ENCODE measurements around the gene COL4A3. TPM values are rescaled to one million over a fixed set of nuclear protein-coding genes. Genes with fewer than 3 reads are reported as not detected.

COL4A3 gene
- polyA plus RNA-seq, 1 donor from 2014 or later, result 0.10 TPM

DNA sequence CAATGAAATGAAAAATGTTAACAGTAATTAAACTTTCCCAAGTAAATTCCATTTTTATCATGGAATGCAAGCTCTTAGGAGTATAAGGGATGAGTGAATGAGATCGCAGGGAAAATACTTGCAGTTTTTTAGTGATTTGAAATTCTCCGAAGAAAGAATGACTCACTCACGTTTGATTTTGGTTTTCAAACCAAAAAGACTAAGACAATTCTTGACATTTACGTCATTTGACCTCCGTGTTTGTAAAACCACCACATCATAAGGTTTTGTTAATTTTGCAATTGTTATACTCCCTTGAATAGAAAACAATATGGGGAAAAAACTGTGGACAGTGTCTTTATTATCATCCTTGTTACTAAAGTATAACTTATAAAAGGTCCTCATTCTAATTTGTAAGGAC lies 29.8 kb upstream of the COL4A3 start:
- H2AFZ ChIP-seq (ENCODE audit: low read depth, low read length), result no peak overlapping the region
- no peak overlapping the region for H3K27ac ChIP-seq (ENCODE audit: low read length)
- no peaks in the 10 kb centered on the region for H3F3A ChIP-seq (ENCODE audit: insufficient read depth, low read length, poor library complexity, severe bottlenecking)
- H3K79me2 ChIP-seq (replicated peaks; ENCODE audit: insufficient read depth, low read length), result no peaks in the 10 kb centered on the region
- no peak overlapping the region for H3K4me3 ChIP-seq (ENCODE audit: low read length)
- TF ChIP-seq EZH2 (IDR thresholded peaks at IDR 0.05; ENCODE audit: borderline replicate concordance, insufficient read depth, low read length, poor library complexity, severe bottlenecking), result no peak
- TF ChIP-seq EP300 (conservative IDR thresholded peaks at IDR 0.05; ENCODE audit: poor library complexity, severe bottlenecking), result no peak
- TF ChIP-seq POLR2AphosphoS5 (IDR thresholded peaks at IDR 0.05), result no peak
- TF ChIP-seq, protein P1, sequence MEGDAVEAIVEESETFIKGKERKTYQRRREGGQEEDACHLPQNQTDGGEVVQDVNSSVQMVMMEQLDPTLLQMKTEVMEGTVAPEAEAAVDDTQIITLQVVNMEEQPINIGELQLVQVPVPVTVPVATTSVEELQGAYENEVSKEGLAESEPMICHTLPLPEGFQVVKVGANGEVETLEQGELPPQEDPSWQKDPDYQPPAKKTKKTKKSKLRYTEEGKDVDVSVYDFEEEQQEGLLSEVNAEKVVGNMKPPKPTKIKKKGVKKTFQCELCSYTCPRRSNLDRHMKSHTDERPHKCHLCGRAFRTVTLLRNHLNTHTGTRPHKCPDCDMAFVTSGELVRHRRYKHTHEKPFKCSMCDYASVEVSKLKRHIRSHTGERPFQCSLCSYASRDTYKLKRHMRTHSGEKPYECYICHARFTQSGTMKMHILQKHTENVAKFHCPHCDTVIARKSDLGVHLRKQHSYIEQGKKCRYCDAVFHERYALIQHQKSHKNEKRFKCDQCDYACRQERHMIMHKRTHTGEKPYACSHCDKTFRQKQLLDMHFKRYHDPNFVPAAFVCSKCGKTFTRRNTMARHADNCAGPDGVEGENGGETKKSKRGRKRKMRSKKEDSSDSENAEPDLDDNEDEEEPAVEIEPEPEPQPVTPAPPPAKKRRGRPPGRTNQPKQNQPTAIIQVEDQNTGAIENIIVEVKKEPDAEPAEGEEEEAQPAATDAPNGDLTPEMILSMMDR (IDR thresholded peaks at IDR 0.05; ENCODE audit: poor library complexity, severe bottlenecking), result no peak
- TF ChIP-seq SMC3 (conservative IDR thresholded peaks at IDR 0.05; ENCODE audit: poor library complexity), result no peak
- TF ChIP-seq TAF1 (IDR thresholded peaks at IDR 0.05; ENCODE audit: low read depth), result no peak
- no peak for TF ChIP-seq MXI1 (conservative IDR thresholded peaks at IDR 0.05; ENCODE audit: poor library complexity, severe bottlenecking)
- no peak overlapping the region for H3K9ac ChIP-seq (ENCODE audit: low read length)
- H3K4me2 ChIP-seq (ENCODE audit: low read length), result no peak overlapping the region
- no peaks in the 10 kb centered on the region for H3K27me3 ChIP-seq (ENCODE audit: insufficient read depth, low read depth, low read length)
- no peaks in the 10 kb centered on the region for H4K20me1 ChIP-seq (ENCODE audit: insufficient read depth)
- H3K9me2 ChIP-seq (ENCODE audit: insufficient read depth, low read length), result no peaks in the 10 kb centered on the region
- no peaks in the 10 kb centered on the region for H3K9me3 ChIP-seq (ENCODE audit: low read length)
- no peaks in the 10 kb centered on the region for H3K36me3 ChIP-seq (ENCODE audit: insufficient read depth, low read length)

DNA sequence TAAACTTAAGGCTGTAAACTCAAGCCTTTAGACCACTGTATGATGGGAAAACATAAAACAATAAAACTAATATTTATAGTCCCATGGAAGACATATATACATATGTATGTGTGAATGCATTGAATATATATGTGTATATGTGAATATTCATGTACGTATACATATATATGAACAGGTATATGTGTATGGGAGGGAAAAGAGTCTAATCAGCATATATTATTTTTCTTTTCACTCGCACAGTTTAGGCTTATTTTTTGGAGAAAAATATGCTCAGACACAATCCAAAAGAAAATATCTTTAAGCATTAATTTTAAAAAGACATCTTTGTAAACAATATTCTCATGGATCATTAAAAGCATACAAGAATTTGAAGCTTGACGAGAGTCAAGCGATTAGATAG lies 23.1 kb upstream of the COL4A3 start:
- Histone ChIP-seq H3K4me3 (ENCODE audit: low read length) (no peak overlapping the region), H3F3A (ENCODE audit: insufficient read depth, low read length, poor library complexity, severe bottlenecking) (no peaks in the 10 kb centered on the region), H3K79me2 (replicated peaks; ENCODE audit: insufficient read depth, low read length) (no peaks in the 10 kb centered on the region), H3K4me2 (ENCODE audit: low read length) (no peak overlapping the region), H3K27me3 (ENCODE audit: insufficient read depth, low read depth, low read length) (no peaks in the 10 kb centered on the region), H3K36me3 (ENCODE audit: insufficient read depth, low read length) (no peaks in the 10 kb centered on the region), H3K9ac (ENCODE audit: low read length) (no peak overlapping the region), H2AFZ (ENCODE audit: low read depth, low read length) (no peak overlapping the region), H4K20me1 (ENCODE audit: insufficient read depth) (no peaks in the 10 kb centered on the region), H3K27ac (ENCODE audit: low read length) (no peak overlapping the region), H3K9me3 (ENCODE audit: low read length) (no peaks in the 10 kb centered on the region), H3K9me2 (ENCODE audit: insufficient read depth, low read length) (no peaks in the 10 kb centered on the region)
- no peak for TF ChIP-seq POLR2AphosphoS5 (IDR thresholded peaks at IDR 0.05)
- TF ChIP-seq TAF1 (IDR thresholded peaks at IDR 0.05; ENCODE audit: low read depth), result no peak
- no peak for TF ChIP-seq SMC3 (conservative IDR thresholded peaks at IDR 0.05; ENCODE audit: poor library complexity)
- TF ChIP-seq EP300 (conservative IDR thresholded peaks at IDR 0.05; ENCODE audit: poor library complexity, severe bottlenecking), result no peak
- no peak for TF ChIP-seq EZH2 (IDR thresholded peaks at IDR 0.05; ENCODE audit: borderline replicate concordance, insufficient read depth, low read length, poor library complexity, severe bottlenecking)
- TF ChIP-seq, protein P1 (IDR thresholded peaks at IDR 0.05; ENCODE audit: poor library complexity, severe bottlenecking), result no peak
- no peak for TF ChIP-seq RAD21 (conservative IDR thresholded peaks at IDR 0.05)
- no peak for TF ChIP-seq MXI1 (conservative IDR thresholded peaks at IDR 0.05; ENCODE audit: poor library complexity, severe bottlenecking)
- TF ChIP-seq REST (IDR thresholded peaks at IDR 0.05; ENCODE audit: borderline replicate concordance), result no peak

Data from neural cell (in vitro differentiated cells).